Measurements from ENCODE around the gene GCA. TPM values are rescaled to one million over a fixed set of nuclear protein-coding genes. Genes with fewer than 3 reads are reported as not detected.
A peak's percentile ranks its signal among the peaks of the same experiment; 100 is the strongest.

The GCA gene
- total RNA-seq: 11.3 TPM in 2 replicates
- long read RNA-seq, transcript GCA-204 (8 exons, 1,992 nt): major isoform, 56 of 64 reads
- long read RNA-seq, partial matches to known transcripts: 1 of 64 reads
- long read RNA-seq, other reads (novel, unspliced or antisense): 4 of 64 reads

- Mint-ChIP-seq H3K27ac (ENCODE audit: unreplicated experiment) (no peak within 1 kb of the TSS), H3K4me3 (peak within 1 kb of the TSS; percentile 95), H3K4me1 (peaks cover 13% of the 10 kb centered on the region), H3K27me3 (ENCODE audit: low read depth) (peaks cover 39% of the 10 kb centered on the region), H3K36me3 (ENCODE audit: low read depth) (no peaks in the 10 kb centered on the region), H3K9me3 (peaks cover 3% of the 10 kb centered on the region)
- peak; percentile 88 for DNase-seq (ENCODE audit: low read depth, low spot score)
- TF ChIP-seq CTCF (conservative IDR thresholded peaks at IDR 0.05): peak; percentile 32
These were observed at the start of gene GCA for GRCh38 chr2:162343824-162344616. GCA (plus strand) TSS chr2:162344132; CDS start chr2:162344249, 117 bp downstream.

- peaks cover 26% of the 10 kb centered on the region for H3K27me3 Mint-ChIP-seq (ENCODE audit: low read depth)
- no peak overlapping the region for H3K4me3 Mint-ChIP-seq
- no peak overlapping the region for H3K27ac Mint-ChIP-seq (ENCODE audit: unreplicated experiment)
- no peaks in the 10 kb centered on the region for H3K36me3 Mint-ChIP-seq (ENCODE audit: low read depth)
- H3K9me3 Mint-ChIP-seq: no peaks in the 10 kb centered on the region
- TF ChIP-seq CTCF (conservative IDR thresholded peaks at IDR 0.05): no peak
- H3K4me1 Mint-ChIP-seq: no peaks in the 10 kb centered on the region
- DNase-seq (ENCODE audit: low read depth, low spot score): no peak
These were observed 48.9 kb upstream of the GCA start for GRCh38 chr2:162295009-162295408.

- peaks cover 17% of the 10 kb centered on the region for H3K27me3 Mint-ChIP-seq (ENCODE audit: low read depth)
- no peak overlapping the region for H3K27ac Mint-ChIP-seq (ENCODE audit: unreplicated experiment)
- H3K4me1 Mint-ChIP-seq: no peaks in the 10 kb centered on the region
- no peak overlapping the region for H3K4me3 Mint-ChIP-seq
- peak; percentile 95 for TF ChIP-seq CTCF (conservative IDR thresholded peaks at IDR 0.05)
- H3K36me3 Mint-ChIP-seq (ENCODE audit: low read depth): no peaks in the 10 kb centered on the region
- peak; percentile 74 for DNase-seq (ENCODE audit: low read depth, low spot score)
- no peaks in the 10 kb centered on the region for H3K9me3 Mint-ChIP-seq
These were observed 45.9 kb upstream of the GCA start for GRCh38 chr2:162297925-162298552.

- Mint-ChIP-seq H3K27ac (ENCODE audit: unreplicated experiment) (no peak overlapping the region), H3K27me3 (ENCODE audit: low read depth) (peaks cover 17% of the 10 kb centered on the region), H3K36me3 (ENCODE audit: low read depth) (no peaks in the 10 kb centered on the region), H3K4me1 (no peaks in the 10 kb centered on the region), H3K4me3 (no peak overlapping the region), H3K9me3 (no peaks in the 10 kb centered on the region)
- DNase-seq (ENCODE audit: low read depth, low spot score): no peak
- TF ChIP-seq CTCF (conservative IDR thresholded peaks at IDR 0.05): no peak
These were observed 45.1 kb upstream of the GCA start for GRCh38 chr2:162298669-162299335.

- no peaks in the 10 kb centered on the region for H3K9me3 Mint-ChIP-seq
- no peak for TF ChIP-seq CTCF (conservative IDR thresholded peaks at IDR 0.05)
- no peak overlapping the region for H3K27ac Mint-ChIP-seq (ENCODE audit: unreplicated experiment)
- H3K27me3 Mint-ChIP-seq (ENCODE audit: low read depth): peaks cover 10% of the 10 kb centered on the region
- no peak for DNase-seq (ENCODE audit: low read depth, low spot score)
- no peak overlapping the region for H3K4me3 Mint-ChIP-seq
- H3K4me1 Mint-ChIP-seq: no peaks in the 10 kb centered on the region
- no peaks in the 10 kb centered on the region for H3K36me3 Mint-ChIP-seq (ENCODE audit: low read depth)
These were observed 43.7 kb upstream of the GCA start for GRCh38 chr2:162300266-162300665.
